ENCODE results near the gene RPN2.

GRCh38 chr20:37277253-37277593, 98.1 kb downstream of the RPN2 start:
- TF ChIP-seq NFIC (IDR thresholded peaks at IDR 0.05; ENCODE audit: low read depth, low read length) (no peak), ATF3 (IDR thresholded peaks at IDR 0.05; ENCODE audit: borderline replicate concordance, extremely low read depth, low read depth, low read length) (no peak), MXI1 (IDR thresholded peaks at IDR 0.05; ENCODE audit: low read depth, low read length) (no peak), SMC3 (IDR thresholded peaks at IDR 0.05; ENCODE audit: borderline replicate concordance, low read length) (no peak), EP300 (IDR thresholded peaks at IDR 0.05; ENCODE audit: borderline replicate concordance in 1 of 2, control insufficient read depth in 1 of 2, low read depth in 2 of 2, low read length in 2 of 2) (no peak), POLR2AphosphoS5 (IDR thresholded peaks at IDR 0.05; ENCODE audit: low read length) (peak; percentile 39; the same call in 1 of the 2 replicates), SPI1 (IDR thresholded peaks at IDR 0.05; ENCODE audit: borderline replicate concordance, insufficient read depth, low read depth, low read length) (no peak; the same call in 1 of the 2 replicates), NFYB (IDR thresholded peaks at IDR 0.05; ENCODE audit: insufficient read depth, low read depth, low read length) (no peak), ASH2L (IDR thresholded peaks at IDR 0.05; ENCODE audit: borderline replicate concordance, low read depth) (no peak), REST (IDR thresholded peaks at IDR 0.05; ENCODE audit: low read depth, low read length) (no peak)
- TF ChIP-seq, protein P1, sequence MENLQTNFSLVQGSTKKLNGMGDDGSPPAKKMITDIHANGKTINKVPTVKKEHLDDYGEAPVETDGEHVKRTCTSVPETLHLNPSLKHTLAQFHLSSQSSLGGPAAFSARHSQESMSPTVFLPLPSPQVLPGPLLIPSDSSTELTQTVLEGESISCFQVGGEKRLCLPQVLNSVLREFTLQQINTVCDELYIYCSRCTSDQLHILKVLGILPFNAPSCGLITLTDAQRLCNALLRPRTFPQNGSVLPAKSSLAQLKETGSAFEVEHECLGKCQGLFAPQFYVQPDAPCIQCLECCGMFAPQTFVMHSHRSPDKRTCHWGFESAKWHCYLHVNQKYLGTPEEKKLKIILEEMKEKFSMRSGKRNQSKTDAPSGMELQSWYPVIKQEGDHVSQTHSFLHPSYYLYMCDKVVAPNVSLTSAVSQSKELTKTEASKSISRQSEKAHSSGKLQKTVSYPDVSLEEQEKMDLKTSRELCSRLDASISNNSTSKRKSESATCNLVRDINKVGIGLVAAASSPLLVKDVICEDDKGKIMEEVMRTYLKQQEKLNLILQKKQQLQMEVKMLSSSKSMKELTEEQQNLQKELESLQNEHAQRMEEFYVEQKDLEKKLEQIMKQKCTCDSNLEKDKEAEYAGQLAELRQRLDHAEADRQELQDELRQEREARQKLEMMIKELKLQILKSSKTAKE (IDR thresholded peaks at IDR 0.05; ENCODE audit: low read depth, poor library complexity, severe bottlenecking), result no peak
- TF ChIP-seq, protein P2, sequence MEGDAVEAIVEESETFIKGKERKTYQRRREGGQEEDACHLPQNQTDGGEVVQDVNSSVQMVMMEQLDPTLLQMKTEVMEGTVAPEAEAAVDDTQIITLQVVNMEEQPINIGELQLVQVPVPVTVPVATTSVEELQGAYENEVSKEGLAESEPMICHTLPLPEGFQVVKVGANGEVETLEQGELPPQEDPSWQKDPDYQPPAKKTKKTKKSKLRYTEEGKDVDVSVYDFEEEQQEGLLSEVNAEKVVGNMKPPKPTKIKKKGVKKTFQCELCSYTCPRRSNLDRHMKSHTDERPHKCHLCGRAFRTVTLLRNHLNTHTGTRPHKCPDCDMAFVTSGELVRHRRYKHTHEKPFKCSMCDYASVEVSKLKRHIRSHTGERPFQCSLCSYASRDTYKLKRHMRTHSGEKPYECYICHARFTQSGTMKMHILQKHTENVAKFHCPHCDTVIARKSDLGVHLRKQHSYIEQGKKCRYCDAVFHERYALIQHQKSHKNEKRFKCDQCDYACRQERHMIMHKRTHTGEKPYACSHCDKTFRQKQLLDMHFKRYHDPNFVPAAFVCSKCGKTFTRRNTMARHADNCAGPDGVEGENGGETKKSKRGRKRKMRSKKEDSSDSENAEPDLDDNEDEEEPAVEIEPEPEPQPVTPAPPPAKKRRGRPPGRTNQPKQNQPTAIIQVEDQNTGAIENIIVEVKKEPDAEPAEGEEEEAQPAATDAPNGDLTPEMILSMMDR (IDR thresholded peaks at IDR 0.05 in 2 of 3, conservative IDR thresholded peaks at IDR 0.05 in 1 of 3; ENCODE audit: control insufficient read depth in 2 of 3, extremely low read depth in 1 of 3, insufficient read depth in 1 of 3, low read depth in 3 of 3, low read length in 3 of 3), result no peak
